Limb (tissue), 2 donors: ENCODE data around the gene COX7B.
"Not testable (repeated sequence)": the region's sequence is repeated elsewhere in the genome, so short reads cannot be mapped to it uniquely, and the experiment has no call there.

ENCODE experiments used
- DNase-seq, 2 donors: peaks; one replicate each; pipeline ENCODE4 v3.0.0-alpha.2; 2016; ENCODE audit errors: extremely low spot score in 2 of 2

The COX7B gene

DNA sequence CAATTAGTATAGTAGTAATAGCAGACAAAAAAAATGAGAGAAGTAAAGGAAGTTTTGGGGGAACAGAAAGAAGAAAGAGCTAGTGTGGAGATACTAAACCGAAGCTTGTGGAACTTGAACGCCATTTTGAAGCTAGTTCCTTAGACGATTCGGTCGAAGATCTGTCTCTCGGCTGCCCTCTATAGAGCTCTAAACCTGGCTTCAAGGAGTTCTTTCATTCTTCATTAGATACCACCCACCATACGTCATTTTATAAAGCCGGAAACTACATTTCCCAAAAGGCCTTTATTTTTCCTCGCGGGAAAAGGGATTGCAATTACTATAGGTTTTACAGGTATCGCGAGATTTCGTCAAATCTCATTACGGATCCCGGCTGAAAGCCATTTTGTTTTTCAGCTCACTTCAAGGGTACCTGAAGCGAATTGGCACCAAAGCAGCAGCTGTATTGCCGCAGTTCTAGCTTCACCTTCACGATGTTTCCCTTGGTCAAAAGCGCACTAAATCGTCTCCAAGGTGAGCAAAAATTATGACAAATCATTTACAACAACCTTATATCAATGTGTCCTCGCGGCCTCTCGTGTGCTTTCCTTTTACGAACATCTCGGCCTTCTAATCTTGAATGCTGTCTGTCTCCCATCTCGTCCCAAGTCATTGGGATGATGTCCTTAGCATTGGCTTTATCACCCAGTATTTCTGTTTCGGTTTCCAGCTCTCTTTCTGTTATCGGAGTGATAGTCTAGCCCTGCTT lies at the start of gene COX7B:
TSS of gene COX7B (plus strand) at position 388 of the 748 bp plus-strand sequence. CDS start at position 474, 86 bp downstream.
- DNase-seq, result peak; percentile 74 to 93

GRCh38 chrX:77875372-77875771 lies 23.9 kb upstream of the COX7B start:
- no peak for DNase-seq

DNA sequence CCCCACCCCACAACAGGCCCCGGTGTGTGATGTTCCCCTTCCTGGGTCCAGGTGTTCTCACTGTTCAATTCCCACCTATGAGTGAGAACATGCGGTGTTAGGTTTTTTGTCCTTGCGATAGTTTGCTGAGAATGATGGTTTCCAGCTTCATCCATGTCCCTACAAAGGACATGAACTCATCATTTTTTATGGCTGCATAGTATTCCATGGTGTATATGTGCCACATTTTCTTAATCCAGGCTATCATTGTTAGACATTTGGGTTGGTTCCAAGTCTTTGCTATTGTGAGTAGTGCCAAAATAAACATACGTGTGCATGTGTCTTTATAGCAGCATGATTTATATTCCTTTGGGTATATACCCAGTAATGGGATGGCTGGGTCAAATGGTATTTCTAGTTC lies 17.9 kb upstream of the COX7B start:
- DNase-seq, result not testable (repeated sequence)

- no peak for DNase-seq
These were observed 6.4 kb upstream of the COX7B start for GRCh38 chrX:77892887-77893286.

GRCh38 chrX:77893713-77894112 lies 5.6 kb upstream of the COX7B start:
- no peak for DNase-seq

- peak; percentile 89 to 91 for DNase-seq
These were observed 4.1 kb upstream of the COX7B start, which contains the start of gene MAGT1 for GRCh38 chrX:77894921-77895886. Gene MAGT1 (minus strand): TSS chrX:77895435. CDS start chrX:77895410, 25 bp downstream.

DNA sequence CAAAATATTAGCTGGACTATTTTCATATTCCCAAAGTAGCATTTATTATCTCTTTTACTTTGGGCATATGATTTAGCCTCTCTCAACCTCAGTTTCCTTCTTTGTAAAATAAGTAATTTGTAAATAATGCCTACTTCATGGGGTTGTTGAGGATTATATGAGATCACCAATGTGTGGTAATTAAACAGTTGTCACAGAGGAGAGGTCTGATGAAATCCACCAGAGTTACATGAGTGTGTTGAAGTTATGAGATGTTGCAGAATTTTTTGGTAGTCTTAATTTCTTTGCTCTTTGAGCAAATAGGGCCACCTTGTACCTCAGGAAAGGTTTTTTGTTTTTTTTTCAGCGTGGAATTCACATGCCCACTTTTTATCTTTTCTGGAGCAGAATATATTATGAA lies 1.4 kb downstream of the COX7B start:
- DNase-seq, result no peak

- no peak for DNase-seq
These were observed 2.2 kb downstream of the COX7B start for GRCh38 chrX:77901506-77901905.

DNA sequence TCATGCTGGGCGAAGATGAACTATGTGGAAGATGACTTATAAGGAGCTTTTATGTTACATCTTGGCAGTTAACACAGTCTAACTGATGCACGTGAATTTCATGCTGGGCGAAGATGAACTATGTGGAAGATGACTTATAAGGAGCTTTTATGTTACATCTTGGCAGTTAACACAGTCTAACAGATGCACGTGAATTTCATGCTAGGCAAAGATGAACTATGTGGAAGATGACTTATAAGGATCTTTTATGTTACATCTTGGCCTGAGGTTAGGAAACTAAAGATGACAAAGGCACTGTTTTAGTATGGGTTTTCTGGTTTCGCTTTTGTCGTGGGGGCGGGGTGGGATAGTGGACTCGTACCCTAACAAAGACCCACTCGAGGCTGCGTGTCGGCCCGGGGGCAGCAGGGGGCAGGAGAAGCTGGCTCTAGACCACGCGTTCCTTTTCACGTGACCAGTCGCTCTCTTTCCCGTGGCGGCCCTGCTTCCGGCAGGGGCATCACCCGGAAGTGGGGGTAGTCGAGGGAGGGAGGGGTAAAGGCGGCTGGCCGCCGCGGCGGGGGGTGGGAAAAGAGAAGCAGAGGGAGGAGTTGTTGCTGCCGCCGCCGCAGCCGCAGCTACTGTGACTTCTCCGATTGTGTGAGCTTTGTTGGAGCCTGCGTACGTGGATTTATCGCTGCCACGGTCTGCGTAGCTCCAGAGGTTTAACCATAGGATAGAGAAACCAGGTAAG lies 11.0 kb downstream of the COX7B start, which contains the start of gene ATP7A:
TSS of gene ATP7A (plus strand) at position 586 of the 733 bp plus-strand sequence. CDS start 60,949 bp downstream, outside the sequence.
- DNase-seq, result peak; percentile 84 to 90

DNA sequence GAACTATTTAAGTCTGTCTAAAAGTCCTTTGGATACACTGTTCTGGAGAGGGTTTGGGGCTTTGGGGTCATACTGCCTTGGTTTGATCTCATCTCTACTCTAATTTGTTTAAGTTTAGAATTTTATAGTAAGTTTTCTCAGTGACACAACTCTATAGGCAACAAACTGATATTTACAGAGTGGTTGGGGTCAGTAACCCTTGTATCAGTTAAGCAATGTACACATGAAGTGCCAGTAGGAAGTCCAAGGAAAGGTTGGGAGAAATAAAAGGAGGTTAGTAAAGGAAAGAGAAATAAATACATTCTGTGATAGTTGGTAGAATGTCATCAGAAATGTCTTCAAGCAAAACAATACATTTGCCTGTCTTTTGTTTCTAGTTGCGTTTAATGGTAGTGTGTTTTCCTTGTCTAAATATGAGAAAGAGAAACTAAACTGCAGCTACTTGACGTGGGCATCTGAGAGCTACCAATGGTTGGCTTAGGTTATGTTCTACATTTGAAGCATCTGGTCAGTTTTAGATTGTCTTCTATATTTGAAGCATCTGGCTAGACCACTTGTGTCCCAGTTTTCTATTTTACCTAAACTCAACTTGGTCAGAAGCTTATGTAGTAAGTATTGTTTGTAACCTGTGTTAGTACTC lies 18.1 kb downstream of the COX7B start:
- no peak for DNase-seq

GRCh38 chrX:77918568-77918967 lies 19.3 kb downstream of the COX7B start:
- no peak for DNase-seq

DNA sequence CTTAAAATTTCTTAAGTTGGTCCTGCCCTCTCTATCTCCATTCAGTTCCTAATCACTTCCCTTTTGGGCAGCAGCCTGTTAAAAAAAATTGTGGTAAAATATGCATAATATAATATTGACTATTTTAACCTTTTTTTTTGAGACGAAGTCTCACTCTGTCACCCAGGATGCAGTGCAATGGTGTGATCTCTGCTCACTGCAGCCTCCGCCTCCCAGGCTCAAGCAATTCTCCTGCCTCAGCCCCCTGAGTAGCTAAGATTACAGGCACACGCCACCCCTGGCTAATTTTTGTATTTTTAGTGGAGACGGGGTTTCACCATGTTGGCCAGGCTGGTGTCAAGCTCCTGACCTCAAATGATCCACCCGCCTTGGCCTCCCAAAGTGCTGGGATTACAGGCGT lies 20.1 kb downstream of the COX7B start:
- not testable (repeated sequence) for DNase-seq

GRCh38 chrX:77922787-77923186 lies 23.5 kb downstream of the COX7B start:
- no peak for DNase-seq

DNA sequence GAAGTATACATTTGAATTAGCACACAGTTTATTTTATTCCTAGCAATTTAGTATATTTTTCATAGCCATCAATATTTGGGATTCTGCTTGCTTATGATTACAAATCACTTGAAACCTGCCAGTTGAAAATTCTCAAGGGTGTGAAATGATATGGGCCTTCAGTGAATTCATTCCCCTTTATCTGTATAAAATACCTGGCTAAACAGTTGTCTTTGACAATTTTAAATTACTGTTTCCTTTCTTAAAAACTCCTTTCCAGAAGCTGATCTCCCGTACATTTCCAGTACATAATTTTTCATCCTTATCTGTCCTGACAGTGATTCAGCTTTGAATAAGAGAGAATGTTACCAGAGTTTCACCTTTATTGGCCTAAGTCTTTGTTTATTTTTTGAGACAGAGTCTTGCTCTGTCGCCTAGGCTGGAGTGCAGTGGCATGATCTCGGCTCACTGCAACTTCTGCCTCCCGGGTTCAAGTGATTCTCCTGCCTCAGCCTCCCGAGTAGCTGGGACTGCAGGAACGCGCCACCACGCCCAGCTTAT lies 25.1 kb downstream of the COX7B start:
- DNase-seq, result no peak

DNA sequence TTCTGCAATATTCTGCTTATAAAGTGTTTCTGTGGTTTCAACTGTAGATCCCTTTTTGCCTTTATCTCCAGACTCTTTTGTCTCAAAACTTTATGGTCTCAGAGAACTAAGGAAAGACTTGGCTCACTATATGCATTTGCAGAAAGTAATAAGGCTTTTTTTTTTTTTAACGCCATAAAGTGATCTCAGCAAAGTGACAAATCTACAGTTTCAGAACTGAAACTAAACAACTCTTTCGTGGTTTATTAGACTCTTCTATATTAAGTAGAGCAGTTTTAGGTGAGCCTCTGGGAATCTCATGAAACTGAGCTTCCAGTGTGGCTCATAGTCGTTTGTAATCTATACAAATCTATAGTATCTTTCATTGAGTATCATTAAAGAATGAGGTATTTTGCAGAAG lies 26.5 kb downstream of the COX7B start:
- no peak for DNase-seq

DNA sequence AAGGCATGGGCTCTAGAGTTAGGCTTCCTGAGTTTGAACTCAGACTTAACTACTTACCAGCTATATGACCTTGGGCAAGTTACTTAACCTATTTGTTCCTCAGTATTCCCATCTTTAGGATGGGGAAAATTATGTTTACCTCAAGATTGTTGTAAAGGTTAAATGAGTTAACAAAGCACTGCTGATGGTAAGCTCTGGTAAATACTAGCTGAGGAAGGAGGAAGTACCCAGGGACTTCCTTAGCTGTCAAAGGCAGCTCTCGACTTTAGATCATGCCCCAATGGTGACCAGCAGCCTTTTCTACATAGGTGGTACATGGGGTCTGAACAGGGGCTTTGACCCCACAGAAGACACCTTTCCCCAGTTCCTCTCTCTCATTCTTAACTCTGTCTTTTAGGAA lies 31.3 kb downstream of the COX7B start:
- no peak for DNase-seq

DNA sequence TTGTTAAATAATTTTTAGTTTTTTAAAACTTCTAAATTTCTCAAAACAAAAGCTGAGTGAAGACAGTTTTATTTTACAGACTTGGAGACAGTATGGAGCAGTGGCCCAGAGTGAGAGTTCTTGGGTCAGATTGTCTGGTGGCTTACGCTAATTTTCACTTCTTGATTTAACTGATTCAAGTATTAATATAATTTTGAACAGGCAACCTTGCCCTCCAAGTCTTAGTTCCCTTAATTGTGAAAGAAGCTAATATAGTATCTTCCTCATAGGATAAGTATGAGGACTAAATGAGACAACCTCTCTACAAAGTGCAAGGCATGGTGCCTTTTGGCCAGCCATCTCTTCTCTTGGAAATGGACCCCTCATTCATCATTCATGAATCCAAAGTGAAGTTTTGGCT lies 36.6 kb downstream of the COX7B start:
- DNase-seq, result no peak

DNA sequence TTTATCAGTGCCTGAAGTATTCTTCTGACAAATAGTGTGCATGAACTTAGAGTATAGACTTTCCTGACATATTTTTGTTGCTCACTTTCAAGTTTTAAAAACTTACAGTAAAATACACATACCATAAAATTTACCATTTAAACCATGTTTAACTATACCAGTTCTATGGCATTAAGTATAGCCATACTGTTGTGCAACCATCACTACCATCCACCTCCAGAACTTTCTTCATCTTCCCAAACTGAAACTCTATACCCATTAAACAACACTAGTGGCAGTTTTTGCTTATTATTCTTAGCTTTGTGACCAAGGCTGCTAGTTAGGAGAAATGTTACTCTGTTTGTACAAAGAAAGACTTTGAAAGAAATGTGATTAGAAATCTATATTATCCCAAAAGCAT lies 37.0 kb downstream of the COX7B start:
- DNase-seq, result no peak

DNA sequence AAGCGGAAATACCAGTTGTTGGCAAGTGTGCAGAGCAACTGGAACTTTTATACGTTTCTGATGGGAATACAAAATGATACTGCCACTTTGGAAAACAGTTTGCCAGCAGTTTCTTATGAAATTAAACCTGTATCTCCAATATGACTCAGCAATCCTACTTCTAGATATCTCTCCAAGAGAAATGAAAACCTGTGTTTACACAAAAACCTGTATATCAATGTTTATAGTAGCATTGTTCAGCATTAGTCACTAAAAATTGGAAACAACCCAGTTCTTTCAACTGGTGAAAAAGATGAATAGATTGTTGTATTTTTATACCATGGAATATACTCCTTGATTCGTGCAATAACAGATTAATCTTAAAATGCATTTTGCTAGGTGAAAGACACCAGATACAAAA lies 38.0 kb downstream of the COX7B start:
- no peak for DNase-seq

- no peak for DNase-seq
These were observed 38.9 kb downstream of the COX7B start for GRCh38 chrX:77938083-77938680.
